HPDE6-E6E7 (cell line): ENCODE data around the gene CLSTN3.

Source experiments
- DNase-seq: peaks from one replicate; pipeline ENCODE4 v3.0.0; 2011; ENCODE audit warnings: missing footprints; ENCODE audit errors: extremely low spot score

Gene CLSTN3

DNA sequence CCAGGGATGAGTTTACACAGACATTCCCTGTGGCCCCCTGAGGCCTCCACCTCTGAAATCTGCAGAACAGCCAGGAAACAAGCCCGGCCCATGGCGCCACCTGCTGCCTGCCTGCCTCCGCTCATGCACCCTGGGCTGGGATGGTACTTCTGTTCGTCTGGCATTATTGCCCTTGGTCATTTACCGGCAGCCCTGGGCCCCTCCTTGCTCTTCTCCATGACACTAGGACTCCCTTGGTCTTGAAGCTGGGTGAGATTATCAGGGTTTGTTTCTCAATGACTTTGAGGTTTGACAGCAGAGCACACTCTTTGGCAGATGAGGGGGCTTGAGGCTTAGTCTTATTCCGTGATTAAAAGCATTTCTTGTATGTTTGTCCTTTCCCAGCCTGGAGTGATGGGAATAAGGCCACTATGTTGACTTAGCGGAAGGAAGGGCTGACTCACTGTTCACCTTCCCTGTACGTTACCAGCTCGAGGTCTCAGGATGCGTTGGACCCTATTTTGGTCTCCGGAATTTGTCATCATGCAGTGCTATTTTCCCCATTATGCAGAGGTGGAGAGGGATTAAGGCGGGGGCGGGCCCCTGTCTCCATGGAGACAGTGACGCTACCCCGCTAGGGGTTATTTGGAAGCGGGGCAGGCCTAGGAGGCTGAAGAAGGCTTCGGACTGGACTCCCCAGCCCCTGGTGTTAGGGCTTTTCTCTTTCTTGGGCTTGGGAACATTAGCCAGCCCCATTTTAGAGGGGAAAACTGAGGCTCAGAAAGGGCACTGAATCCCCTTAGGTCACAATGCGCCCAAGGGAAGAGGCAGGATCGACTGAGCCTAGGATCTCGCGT lies 58.6 kb downstream of the CLSTN3 start:
- DNase-seq = peak; percentile 80

DNA sequence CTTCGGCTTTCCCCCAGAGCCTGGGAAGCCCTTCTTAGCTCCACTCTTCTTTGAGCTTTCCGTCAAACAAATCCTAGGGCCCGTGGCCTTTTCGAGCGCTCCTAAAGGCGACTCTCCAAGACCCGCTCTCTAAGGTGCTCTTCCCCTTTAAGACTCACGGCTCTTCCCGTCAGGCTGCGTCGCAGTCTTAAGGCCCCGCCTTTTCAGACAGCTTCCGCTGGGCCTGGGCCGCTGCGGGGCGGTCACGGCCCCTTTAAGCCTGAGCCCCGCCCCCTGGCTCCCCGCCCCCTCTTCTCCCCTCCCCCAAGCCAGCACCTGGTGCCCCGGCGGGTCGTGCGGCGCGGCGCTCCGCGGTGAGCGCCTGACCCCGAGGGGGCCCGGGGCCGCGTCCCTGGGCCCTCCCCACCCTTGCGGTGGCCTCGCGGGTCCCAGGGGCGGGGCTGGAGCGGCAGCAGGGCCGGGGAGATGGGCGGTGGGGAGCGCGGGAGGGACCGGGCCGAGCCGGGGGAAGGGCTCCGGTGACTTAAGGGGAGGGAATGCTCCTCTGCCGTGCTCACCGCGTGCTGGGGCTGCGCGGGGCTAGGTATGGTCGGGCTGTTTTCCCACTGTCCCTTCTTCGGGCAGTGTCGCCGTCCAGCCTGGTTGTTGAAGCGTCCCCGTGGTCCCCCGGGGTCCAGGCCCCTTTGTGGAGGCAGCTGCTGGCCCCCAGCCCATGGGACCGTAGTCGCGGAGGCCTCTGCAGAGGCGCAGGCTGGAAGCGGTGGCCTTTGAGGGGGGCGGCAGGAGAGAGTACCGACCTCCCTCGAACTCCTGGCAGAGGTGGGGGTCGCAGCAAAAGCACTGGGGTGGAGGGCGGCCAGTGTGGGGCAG lies 59.5 kb downstream of the CLSTN3 start, which contains the start of gene PEX5:
TSS of gene PEX5 (plus strand) at position 289 of the 870 bp plus-strand sequence. CDS start 692 bp downstream, outside the sequence.
- peak; percentile 86 for DNase-seq

DNA sequence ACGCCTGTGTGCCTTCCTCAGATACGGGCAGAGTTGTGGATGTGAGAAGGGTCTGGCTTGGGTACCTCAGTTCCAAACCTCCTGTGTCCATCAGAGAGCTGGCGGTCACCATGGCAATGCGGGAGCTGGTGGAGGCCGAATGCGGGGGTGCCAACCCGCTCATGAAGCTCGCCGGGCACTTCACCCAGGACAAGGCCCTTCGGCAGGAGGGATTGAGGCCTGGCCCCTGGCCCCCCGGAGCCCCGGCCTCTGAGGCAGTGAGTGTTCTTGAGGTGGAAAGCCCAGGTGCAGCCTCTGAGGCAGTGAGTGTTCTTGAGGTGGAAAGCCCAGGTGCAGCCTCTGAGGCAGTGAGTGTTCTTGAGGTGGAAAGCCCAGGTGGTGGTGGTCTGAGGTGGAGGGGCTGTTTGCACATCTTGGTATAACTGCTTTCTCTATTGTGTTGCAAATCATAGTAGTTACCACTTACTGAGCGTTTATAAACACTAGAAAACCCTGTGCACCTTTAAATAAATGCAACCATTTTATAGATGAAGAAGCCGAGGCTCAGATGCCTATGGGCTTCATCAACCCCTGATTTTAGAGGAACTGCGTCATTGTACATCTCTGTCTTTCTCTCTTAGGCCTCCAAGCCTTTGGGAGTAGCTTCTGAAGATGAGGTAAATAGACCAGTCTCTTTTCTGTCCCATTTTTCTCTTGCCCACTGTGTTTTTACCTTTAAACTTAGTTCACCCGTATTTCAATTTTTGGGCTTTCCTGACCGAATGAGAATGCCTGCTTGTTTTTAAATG lies 60.3 kb downstream of the CLSTN3 start:
- DNase-seq = peak; percentile 7

DNA sequence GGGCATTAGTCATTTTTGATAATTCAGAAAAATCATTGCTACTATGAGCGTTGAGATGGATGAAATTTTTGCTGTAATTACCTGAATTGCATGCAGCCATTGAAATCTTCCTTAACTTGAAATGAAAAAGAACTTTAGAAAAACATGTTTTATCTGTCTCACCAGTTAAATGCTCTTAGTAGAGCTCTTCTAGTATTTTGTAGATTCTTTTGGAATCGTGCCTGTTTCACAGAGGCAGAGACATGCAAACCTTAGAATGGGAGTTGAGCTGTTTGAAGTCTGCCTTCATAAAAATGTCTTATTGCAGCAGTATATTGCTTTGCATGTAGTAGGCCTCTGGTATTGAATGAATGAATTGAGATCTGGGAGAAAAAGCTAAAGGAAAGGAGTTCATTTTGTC lies 63.5 kb downstream of the CLSTN3 start:
- DNase-seq = no peak

DNA sequence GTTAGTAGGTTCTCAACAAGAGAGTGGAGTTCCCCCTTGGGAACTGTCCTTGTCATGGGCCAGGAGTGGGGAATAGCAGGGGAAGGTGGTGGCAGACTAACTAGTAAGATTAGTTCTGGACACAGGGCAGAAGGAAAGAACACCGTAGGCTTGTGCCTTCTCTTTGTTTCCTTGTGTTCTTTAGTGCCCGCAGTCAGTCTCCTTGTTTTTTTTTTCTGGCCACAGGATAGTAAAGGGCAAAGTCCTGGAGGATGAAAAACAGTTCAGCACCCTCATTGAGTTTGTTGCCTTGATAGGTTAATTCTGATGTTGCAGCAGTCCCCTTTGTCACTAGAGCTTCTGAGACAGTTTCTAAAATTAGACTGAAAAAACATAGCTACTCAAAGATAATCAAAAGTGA lies 67.7 kb downstream of the CLSTN3 start:
- no peak for DNase-seq

DNA sequence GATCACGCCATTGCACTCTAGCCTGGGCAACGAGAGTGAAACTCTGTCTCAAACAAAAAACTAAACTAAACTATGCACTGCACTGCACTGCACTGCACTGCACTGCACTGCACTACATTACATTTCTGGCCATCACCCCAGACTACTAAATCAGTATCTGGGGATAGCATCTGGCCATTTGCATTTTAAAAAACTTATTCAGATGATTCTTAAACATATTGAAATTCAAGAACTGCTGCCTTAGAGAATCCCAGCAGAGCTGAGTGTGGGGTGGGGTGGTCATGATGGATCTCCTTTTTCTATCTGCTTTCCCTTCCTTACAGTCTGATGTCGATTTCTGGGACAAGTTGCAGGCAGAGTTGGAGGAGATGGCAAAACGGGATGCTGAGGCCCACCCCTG lies 72.9 kb downstream of the CLSTN3 start:
- DNase-seq = no peak

DNA sequence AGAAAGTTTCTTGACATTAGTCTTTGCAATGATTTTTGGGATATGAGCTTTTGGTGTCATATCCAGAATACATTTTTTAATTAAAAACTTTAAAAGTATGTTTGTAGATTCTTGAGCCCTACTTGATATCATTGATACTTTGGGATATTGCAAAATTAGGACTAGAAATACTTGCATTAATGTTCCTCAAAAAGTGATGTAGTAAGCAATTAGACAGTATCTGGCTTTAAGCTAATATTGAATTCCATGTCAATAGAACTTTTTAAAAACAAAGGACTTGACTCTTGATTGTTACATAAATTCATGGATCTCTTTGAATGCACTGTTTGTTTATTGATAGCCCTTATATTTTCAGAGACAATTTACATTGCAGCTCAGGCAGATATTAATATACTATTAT lies 74.9 kb downstream of the CLSTN3 start:
- DNase-seq = no peak

DNA sequence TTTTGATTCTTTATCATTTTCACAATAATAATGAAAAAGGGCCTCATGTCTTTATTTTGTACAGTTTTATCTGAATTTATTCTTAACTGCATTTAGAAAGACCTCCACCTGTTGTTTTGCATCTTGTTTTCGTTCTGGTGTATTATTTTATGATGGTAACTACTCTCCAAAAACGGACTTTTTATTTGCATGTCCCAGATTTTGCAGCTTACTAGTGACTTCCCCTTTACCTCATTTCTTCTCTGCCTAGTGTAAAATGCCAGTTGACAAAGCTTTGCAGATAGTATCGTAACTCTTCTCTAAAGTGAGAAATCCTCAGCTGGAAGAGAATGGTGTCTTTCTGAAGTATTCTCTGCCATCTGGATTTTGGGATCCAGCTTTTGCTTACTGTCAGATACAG lies 76.5 kb downstream of the CLSTN3 start:
- DNase-seq = no peak

DNA sequence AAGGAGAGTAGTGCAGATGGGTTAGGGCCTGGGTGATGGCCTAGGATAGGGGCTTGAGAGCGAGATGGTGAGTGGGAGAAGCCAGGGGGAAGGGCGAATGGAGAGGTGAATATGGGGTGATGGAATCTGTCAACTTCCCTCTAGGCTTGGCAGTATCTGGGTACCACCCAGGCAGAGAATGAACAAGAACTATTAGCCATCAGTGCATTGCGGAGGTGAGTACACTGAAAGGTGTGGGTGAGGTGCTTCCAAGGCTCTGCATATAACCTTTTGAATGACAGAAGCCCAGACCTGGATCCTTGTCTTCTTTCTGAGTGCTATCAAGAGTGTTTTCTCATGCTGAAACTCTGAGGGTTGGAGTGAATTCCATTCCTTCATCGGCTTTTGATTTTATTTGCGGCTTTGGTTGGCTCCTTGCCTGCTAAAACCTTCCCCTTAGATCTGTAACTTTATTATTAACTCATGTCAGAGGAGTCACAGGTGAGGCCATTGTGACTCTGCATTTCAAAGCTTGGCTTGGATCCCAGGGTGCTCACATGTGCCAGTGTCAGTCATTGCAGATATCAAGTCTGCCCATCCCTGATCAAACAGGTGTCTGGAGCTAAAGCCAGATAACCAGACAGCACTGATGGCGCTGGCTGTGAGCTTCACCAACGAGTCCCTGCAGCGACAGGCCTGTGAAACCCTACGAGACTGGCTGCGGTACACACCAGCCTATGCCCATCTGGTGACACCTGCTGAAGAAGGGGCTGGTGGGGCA lies 77.9 kb downstream of the CLSTN3 start:
- no peak for DNase-seq
